HG03064 (cell line): ENCODE results near the gene XAF1.
"Not testable (repeated sequence)": the region's sequence is repeated elsewhere in the genome, so short reads cannot be mapped to it uniquely, and the experiment has no call there.

Experiments
- ATAC-seq: cut with Tn5 transposase; IDR thresholded peaks from one replicate; pipeline ENCODE4 v1.9.1; 2021; ENCODE audit warnings: low read depth; ENCODE audit not compliant: unreplicated experiment

Gene XAF1

DNA sequence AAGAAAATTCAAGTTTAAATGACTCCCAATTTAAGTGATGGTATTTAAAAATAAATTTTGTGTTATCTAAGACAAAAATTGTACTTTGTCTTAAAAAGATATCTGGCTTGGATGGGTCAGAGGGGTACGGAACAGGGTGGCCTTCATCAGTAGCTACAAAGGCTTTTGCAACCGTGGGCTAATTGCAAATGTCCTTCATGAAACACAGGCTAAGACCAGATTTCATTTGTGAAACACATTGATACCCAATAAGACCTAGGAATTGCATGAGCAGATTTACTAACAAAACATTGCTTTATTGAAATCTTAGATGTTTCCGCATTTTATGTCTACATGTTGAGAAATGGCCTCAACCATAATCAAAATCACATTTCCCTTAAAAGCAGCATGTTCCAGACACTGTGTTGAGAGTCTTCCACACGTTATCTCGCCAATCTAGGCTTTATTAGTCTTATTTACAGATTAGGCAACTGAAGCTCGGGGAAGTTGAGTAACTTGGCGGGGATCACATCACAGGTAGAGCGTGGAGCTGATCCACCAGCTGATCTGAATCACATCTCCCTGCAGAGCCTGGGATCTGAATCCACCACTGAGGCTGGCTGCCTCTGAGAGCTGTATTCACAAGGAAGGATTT, 42.0 kb downstream of the XAF1 start:
- no peak for ATAC-seq

DNA sequence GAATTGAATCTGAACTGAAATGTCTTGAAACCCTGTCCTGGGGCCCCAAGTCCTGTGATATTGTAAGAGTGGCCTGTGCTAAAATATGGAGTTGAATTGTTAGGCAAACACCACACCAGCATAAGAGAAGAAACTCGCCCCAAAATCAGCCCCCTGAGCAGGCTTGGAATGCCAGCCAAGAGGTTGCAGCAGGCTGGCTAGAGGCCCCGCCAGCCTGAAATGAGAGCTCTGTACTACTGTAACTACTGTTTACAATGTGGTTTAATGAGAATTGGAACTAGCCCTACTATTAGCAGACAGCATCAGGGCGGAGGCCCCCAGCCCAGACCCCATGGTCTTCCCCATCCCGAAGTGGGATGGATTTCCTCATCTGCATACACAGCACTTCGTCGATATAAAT, 43.9 kb downstream of the XAF1 start:
- ATAC-seq = no peak

DNA sequence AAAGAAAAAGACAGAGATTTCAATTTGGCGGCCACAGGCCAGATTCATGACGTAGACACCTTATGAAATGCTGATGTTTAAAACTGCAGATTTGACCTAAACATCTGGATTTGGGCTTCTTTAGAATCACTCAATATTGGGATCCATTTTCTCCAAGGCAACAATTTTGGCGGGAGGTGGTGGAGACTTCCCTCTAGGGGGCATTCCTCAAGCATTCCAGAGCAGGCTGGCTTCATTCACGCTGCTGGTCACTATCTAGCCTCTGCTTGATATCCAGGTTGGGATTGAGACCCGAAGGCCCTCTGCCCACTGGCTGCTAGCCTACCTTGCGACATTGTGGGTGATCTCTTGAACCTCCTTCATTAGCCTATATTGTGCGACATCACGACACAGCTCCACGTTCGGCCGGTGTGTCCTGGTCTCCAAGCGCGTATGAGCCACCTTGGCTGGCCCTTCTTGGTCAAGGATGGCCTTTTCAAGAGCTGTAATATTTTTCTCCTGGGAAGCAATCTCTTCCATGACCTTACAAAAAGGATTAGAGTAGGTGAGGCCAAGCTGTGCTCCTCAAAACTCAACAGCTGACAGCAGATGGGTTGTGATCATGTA, 44.7 kb downstream of the XAF1 start:
- no peak for ATAC-seq

GRCh38 chr17:6811510-6811909, 55.7 kb downstream of the XAF1 start:
- ATAC-seq = no peak

DNA sequence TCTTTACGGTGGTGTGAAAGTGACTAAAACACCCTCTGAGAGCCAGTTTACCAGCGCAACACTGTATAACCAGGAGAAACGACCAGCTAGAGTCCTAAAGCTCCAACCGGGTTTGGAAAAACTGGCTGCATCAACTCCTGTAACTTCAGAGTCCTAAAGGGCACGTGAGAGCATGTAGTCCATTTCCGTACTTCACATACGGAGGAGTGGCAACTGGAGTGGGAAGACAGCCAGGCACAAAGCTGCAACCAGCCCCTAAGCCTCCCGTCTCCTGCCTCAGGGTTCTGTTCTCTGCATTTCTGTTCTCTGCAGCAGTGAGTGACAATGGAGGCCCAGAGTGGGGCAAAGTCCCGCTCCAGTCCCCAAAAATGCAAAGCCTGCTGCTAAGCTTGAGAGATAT, 56.4 kb downstream of the XAF1 start:
- no peak for ATAC-seq

DNA sequence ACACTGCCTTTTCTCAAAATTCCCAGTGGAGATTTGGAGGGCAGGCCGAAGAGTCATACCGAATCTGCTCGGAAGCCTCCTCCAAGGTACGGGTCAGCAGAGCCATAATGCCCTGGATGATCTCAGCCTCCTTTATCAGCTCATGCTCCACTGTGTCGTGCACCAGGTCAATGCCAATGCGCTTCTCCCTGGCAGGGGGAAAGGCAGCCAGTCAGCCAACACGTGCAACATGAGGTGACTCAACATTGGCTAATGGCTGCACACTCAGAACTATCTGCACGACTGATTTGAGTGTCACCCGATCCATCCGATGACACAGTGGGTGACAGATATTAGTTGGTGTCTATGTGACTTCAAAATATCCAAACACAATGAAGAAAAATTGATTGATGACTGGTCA, 59.9 kb downstream of the XAF1 start:
- no peak for ATAC-seq

DNA sequence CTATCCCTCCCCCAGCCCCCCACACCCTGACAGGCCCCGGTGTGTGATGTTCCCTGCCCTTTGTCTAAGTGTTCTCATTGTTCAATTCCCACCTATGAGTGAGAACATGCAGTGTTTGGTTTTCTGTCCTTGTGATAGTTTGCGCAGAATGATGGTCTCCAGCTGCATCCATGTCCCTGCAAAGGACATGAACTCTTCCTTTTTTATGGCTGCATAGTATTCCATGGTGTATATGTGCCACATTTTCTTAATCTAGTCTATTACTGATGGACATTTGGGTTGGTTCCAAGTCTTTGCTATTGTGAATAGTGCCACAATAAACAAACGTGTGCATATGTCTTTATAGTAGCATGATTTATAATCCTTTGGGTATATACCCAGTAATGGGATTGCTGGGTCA, 60.5 kb downstream of the XAF1 start:
- ATAC-seq = not testable (repeated sequence)

DNA sequence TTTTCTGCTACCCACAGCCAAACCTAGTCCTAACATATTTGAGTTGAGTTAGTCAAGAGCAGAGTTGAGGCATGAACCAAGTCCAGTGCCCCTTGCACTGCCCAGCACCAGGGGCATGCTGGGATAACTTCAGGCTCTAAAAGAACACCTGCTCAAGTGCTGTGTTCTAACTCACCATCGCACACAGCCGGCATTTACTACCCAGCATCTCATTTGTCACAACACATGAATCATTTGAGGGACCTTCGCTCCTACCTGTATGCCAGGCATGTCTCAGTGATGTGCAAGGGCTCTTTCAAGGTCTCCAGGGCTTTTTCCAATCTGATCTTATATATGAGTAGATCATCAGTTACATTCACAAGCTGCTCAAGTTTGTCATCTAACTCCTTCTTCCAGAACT, 63.1 kb downstream of the XAF1 start:
- ATAC-seq = no peak

DNA sequence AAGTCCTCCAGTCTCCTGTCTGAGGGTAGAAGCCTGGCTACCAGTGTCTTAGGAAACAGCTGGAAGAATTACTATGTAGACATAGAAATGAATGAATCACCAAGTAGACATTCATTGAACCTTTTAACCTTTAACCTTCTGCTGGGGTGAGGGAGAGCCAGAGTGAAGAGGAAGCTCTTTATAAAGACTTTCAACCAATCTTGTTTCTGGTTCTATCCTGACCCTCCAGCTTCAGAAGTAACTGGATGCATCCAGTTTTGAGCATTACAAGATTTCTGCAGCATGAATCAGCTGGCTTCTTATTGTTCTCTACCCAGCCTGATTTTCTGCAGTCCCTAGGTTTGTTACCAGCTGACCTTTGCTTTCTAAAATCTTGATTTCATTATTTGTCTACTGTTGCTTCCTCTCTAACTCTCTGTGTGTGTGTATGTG, 67.2 kb downstream of the XAF1 start:
- ATAC-seq = no peak
